Putamen (tissue), 1 donor: ENCODE measurements around the gene P2RX5.

Experiments
- DNase-seq: peaks from one replicate; pipeline ENCODE4 v3.0.0-alpha.2; 2016; ENCODE audit warnings: low spot score

Gene P2RX5

DNA sequence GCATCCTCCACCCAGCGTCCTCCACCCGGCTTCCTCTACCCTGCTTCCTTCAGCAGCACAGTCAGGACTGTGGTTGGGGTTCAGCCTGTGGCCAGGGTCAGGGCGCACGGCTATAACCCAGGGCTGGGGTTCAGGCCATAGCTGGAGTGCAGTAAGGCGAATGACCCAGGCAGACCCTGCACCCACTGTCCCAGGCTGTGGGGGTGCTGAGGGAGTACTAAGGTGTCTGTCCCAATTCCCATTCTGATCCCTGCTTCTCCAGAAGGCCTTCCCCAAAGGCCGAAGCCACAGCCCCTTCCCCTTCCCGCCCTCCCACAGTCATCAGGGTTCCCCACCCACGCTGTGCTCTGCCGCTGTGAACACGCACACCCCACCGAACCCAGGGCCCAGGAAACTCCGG, 14.9 kb downstream of the P2RX5 start:
- DNase-seq = no peak

DNA sequence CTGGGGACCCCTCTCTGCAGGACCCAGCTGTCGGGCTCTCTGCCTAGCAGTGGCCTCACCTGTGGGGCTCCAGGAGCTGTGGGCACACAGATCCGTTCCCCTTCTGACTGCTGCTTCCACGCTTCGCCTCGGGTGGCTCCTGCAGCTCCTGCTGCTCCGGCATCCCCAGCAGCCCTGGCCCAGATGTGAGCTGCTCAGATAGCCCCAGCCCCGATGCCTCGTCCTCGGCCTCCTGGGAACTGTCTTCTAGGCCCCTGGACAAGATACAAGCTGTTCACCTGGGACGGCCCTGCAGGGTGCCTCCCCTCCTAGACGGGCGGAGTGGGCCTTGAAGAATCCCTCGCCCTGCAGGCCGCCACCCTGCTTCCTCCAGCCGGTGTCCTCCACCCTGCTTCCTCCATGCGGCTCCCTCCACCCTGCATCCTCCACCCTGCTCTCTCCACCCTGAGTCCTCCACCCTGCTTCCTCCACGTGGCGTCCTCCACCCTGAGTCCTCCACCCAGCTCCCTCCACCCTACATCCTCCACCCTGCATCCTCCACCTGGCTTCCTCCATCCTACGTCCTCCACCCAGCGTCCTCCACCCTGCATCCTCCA, 16.3 kb downstream of the P2RX5 start:
- no peak for DNase-seq

DNA sequence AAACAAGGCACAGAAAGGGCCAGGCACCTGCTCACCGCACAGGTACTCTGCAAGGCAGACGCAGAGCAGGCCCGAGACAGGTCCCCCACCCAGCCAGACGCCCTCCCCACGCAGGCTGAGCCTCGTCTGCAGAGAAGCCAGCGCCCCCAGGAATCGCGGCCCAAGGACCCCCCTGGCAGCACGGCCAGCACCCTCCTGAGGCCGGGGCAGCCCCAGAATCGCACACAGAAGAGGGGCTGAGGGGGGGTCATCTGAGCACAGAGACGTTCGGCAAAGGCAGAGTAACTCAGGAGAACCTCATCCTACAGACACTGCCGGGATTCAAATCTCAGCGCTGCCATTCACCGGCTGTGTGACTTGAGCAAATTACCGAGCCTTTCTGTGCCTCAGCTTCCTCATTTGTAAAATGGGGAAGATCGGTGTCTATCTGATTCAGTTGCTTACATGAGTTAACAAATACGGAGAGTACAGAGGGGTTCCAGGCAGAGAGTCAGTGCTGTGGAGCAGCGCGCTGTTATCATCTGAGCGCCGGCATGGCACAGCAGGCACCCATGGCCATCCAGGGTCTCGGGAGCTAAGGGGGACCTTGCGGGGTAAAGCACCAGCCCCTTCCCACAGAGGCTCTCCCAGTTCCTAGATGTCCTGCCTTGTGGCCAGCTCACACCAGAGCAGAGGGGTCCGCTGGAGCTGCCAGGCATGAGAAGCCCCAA, 17.0 kb downstream of the P2RX5 start:
- no peak for DNase-seq

DNA sequence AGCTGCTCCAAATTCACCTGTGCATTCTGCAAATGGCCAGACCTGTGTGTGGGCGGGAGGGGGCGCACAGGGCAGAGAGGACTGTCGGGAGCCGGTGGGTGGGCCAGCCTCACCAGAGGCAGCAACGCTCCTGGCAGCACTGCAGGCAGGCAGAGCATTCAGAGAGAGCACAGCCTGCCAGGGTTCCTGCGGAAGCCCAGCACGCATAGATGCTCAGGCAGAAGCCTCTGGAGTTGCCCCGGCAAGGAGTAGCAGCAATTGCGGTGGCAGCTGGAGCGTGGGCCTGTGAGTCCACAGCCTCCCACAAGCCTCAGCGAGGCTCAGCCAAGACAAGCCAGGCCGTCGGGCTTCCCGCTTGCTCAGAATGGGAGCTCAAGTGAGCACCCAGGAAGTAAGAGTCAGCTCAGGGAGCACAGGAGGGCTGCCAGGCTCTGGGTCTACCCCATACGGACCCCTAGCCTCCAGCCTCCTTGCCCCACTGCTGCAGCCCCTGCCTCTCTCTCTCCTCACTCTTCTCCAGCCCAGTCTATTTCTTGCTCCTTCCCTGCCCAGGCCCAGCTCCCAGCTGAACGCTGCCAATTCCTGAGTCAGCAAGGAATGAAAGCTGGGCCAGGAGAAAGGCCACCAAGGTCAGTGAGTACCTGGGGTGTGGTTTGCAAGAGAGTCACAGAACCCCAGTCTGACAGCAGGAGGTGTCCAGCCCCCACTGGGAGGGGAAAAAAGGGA, 17.7 kb downstream of the P2RX5 start:
- DNase-seq = no peak

DNA sequence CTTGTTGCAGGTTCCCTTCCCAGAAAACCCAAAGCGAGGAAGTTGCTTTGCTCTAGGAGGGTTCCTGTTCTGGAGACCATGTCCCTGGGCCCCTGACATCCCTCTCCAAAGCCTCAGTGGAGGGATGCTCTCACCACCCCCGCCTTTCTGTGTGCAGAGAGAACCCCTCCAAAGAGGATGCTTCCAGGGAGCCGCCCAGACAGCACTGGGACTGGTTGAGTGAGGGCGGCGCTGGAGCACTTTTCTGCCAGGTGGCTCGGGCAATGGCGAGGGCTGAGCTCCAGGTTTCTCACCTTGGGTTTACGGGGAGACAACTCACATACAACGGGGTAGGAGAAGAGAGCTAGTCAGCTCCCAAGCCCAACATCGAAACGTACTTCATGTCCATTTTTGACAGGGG, 20.1 kb downstream of the P2RX5 start:
- no peak for DNase-seq

DNA sequence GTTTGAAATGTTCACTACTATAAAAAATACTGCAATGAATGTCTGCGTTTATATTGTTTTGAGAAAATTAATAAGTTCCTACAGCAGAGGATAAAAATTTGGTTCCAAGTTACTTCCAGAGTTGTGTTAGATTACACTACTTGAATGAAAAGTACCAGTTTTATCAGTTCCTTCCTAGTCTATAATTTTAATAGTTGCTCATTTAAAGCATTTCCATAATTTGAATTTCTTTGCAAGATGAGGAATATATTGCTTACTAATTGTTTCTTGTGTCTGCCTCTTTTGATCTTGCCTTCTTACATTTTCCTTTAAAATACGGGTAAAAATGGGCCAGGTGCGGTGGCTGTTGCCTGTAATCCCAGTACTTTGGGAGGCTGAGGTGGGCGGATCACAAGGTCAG, 23.4 kb downstream of the P2RX5 start:
- no peak for DNase-seq

DNA sequence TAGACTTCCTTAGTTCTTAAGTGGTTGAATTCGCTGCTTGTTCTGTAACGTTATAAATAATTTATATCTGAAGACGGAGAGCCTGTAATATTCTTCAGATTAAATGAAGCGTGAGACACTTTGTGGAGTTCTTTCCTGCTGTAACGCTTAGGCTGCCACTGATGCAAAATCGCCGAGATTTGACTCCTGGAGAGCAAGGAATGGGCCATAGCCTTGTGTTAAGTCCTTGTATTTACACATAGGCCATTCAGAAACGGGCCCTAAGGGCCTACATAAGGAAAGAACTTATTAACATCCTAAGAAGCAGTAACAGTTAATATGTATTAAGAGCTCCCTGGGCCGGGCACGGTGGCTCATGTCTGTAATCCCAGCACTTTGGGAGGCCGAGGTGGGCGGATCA, 26.4 kb downstream of the P2RX5 start:
- DNase-seq = no peak

DNA sequence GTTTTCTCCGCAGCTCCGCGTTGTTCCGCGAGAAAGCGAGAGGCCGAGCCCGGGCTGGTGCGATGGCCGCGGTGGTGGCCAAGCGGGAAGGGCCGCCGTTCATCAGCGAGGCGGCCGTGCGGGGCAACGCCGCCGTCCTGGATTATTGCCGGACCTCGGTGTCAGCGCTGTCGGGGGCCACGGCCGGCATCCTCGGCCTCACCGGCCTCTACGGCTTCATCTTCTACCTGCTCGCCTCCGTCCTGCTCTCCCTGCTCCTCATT, 26.9 kb downstream of the P2RX5 start:
- no peak for DNase-seq

DNA sequence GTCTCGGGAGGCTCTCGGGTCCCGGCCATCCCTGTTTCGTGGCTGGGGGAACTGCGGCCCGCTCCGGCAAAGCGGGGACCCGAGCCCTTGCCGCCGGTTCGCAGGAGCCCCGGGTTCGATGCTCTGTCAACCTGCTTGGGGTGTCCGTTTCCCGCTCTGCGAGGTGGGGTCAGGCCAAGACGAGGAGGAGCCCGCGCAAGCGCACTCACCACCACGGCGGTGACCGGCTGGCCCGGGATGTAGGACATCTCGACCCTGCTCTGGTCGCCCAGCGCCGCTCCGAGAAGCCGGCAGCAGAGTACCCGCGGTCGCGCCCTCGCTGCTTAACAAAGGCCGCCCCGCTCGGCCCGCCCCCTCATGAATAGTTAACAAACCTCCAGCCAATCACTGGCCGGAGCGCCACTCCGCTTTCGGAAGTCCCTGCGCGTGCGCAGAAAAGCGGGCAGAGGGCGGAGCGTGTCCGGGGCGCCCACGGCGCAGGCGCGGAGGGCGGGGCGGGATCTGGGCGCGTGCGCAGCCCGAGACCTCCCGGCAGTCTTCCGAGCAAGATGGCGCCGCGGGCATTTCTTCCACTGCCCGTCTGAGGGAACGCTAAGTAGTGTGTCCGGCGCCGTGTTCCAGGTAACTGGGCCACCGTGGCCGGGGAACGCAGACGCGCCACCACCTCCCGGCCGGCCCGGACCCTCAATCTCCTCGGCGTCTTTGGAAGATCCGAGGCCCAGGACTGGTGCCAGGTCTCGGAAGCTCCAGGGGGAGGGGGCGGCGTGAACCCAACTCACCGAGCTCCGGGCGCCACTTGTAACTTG, 27.5 kb downstream of the P2RX5 start, which contains the start of the genes EMC6 and TAX1BP3:
Gene EMC6 (plus strand): TSS at position 534 of the 806 bp plus-strand sequence. CDS start 335 bp downstream, outside the sequence.
Gene TAX1BP3 (minus strand): TSS at position 300 of the 806 bp plus-strand sequence. CDS start 52 bp downstream, at position 248.
- DNase-seq = peak; percentile 97

DNA sequence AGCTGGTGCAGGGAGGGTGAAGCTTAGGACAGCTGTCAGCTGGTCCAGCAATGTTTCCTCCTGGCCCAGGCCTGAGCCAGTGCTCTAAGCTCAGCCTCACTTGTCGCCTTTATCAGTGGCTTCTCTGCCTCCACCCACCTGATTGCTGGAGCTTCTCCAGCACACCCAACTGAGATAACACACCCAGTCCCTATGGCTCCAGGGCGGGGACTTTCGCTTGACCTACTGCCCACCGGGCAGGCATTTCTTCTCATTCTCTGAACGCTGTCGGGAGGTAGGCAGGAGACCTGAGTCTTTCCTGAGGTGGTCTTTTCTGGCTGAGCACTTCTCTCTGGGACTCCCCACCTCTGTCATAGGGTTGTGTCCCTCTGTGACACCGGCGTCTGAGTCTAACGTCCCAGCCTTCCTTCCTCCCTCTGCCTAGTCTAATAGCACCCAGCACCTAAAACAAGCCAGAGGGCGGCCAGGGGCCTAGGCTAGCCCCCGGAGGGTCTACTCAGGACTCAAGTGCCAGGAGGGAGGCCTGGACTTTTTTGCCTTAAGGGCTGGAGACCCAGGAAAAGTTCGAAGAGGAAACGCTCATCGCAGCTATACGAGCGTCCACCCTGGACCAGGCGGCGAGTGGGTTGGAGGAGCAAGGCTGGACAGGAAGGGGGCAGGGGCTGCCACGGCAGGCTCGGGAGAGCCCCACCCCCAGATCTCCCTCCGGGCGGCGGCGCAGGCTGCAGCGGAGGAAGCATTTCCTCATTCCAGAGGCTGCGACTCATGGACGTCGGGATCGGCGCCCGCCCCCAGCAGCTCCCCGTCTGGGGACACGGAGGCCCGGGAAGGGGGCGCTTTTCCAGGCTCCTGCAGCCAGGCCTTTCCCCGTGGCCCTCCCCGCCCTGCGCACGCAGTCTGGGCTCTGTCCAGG, 28.3 kb downstream of the P2RX5 start:
- DNase-seq = peak; percentile 64

DNA sequence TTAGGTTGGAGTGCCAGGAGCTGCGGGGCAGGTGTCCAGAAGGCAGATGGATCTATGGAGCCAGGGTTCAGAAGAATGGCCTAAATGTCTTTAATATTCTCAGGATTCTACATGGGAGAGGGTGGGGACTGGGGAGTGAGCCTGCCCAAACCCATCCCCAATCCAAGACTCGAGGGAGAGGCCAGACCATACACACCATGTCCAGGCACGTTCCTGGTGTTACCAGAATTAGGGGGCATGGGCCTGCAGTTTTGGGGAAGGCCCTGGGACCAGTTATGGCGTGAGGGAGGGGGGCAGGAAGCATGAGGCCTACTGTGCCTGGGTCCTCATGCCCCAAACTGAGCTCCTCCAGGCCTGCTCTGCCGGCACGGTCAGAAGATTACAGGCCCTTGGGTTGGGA, 29.4 kb downstream of the P2RX5 start:
- no peak for DNase-seq

DNA sequence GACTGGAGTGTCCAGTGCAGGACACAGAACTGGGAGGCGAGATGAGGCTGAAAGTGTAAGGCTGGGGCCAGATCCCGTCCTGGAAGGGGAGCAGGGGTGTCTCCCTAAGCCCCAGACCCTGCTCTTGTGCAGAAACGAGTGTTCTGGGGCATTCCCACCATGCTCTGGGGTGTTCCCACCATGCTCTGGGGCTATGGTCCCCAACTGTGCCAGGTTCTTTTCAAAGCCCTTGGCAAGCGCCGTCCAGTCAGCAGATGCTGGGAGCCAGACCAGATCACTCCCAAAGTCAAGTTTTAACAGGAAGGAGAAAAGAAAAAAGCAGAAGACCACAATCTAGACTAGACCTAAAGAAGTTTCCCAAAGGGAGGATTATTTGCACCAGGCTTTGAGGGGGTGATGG, 30.1 kb downstream of the P2RX5 start:
- no peak for DNase-seq

DNA sequence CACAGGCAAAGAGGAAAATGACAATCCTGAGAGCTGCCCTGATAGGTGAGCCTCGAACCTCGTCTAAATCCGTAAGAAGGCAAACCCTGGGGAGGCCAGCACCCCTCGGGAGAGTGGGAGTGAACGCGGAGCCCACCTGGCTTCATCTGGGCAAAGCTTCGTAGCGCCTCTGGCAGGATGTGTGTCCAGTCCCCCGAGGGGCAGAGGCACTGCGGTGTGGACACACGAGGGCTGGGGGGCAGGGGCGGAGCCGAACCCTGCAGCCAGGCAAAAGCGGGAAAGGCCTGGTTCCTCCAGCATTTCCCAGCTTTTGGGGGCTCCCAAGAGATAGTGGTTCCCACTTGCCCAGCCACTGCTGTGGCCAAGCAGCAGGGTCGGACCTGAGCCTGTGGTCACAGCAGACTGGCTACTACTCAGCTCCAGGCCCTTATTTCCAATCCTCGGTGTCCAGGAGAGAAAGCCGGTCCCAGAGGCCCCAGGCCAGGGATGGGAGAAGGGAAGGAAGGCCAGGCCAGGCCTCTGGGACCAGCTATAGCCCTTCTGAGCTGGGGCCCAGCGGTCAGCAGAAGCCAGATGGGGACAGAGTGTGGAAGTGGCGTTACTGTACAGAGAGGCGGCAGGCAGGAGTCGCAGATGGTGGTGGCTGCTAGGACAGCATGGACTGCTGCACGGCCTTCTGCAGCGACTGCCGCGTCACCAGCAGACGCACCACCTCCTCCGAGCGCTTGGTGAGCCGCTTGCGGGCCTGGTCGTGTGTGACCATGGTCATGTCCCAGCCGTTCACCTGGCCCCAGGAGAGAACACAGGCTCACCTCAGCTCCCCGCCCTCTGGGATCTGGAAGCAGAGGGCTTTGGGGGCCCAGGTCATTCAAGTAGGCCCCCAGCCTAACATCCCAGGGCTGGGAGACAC, 32.6 kb downstream of the P2RX5 start:
- no peak for DNase-seq

DNA sequence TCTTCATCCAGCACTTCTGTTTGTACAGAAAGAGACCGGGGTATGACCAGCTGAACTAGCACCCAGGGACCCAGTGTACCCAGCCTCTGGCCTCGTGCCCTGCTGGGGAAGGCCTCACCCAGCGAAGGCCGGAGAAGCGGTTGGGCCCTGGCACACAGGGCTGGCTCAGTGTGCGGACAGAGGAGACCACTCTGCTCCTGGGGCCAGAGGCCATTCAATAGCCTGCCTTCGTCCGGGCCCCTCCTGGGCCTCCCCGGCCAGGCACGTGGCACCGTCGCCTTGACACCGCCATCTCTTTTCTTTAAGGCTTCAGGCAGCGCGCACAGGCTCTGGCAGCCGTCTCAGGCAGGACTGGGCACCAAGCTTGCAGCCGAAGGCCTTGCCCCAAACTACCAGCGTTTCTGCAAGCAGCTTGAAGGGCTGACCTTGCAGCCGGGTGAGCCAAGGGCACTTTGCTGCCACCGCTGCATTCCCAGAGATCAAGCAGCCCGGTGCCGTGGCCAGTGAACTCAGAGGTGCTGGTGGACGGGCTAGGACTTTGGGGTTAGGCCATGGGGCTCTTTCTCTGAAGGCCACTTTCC, 35.6 kb downstream of the P2RX5 start:
- peak; percentile 50 for DNase-seq

DNA sequence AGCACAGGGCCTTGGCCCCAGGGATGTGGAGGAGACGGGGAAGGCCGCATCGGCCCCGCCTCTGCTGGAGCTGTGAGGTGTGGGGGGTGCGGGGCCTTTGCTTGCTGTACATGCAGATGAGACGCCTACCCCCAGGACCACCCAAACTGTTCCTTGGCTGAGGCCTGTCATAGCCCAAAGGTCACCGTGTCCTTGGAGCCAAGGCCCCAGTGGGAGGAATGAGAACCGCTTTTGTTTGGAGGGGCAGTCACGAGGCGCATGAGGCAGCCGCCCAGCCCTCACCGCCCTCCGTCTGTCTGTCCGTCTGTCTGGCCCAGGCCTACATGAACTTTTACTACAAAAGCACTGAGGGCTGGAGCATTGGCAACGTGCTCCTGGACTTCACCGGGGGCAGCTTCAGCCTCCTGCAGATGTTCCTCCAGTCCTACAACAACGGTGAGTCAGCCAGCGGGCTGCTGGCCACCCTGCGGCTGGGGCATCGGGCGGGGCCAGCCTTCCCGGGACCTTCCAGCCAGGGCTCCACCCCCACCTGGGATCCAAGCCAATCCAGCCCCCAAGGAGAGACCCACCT, 36.3 kb downstream of the P2RX5 start:
- peak; percentile 47 for DNase-seq

DNA sequence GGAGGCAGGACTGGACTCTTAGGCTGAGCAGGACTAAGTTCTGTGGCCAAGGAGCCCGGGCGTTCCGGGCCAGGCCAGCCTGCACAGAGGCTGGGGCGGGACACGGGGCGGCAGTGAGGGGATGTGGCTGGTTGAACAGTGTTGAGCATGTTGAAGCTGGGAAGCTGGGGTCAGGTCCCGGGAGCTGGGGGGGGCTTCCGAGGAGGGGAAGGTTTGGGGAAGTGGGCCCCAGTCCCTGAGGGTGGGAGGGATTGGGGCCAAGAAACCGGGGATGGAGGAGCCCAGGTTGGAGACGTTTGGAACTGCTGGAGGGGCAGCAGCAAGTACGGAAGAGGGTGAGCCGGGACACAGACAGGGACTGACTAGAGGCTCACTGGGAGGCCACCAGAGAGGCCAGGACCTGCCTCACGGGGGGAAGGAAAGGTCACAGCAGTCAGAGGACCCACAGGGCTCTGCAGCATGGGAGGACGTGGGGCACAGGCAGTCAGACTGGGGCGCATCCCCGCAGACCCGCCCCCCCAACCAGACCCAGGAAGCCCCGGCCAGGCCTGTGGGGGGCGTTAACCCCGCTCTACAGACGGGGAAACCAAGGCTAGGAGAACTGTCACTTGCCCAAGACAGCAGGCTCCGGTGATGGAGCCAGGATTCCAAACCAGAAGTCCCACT, 37.0 kb downstream of the P2RX5 start:
- DNase-seq = no peak

DNA sequence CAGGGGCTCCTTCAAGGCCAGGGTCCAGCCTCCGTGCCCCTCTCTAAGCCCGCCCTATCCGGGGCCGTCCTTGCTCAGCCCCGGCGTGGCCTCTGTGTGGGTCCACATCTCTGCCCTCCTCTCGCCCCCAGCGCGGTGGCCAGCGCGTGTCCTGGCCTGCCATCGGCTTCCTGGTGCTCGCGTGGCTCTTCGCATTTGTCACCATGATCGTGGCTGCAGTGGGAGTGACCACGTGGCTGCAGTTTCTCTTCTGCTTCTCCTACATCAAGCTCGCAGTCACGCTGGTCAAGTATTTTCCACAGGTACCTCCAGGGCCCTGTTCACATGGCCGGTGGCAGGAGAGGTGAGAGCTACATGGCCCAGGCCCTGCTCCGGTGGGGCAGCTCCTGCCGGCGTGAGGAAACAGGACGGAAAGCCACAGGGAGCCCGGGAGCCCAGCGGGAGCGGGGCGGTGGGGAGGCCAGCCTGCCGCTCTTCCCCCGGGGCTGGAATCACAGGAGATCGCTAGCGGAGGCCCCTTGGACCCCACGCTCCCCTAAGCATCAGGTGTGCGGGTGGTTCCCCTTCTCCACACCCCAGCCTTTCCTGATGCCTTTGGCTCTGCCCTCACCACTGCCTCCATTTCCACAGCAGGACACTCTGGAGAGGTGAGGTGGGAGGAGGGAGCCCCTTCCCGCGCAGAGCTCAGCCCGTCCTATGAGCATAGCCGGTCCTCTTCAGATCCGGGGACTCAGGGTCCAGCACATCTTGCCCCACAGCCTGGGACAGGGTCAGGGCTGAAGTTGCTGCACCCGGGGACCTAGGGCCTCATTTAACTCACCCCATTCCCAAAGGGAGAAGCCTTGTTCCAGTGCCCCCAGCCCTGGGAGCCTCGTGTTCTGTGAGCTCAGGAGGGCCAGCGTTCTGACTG, 37.8 kb downstream of the P2RX5 start:
- no peak for DNase-seq

DNA sequence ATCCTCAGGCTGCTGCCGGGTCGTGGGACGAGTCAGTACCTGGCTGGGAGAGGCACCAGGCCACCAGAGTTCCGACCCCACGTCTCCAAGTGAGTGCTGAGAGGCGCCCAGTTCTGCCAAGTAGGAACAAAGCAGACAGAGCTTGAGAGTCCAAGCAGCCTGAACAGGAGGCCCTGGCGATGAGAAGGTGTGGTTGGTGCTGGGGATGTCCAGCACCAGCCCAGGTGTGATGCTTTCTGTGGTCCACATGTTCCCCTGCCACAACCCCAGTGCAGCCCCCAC, 38.4 kb downstream of the P2RX5 start:
- no peak for DNase-seq
